GM18951 (cell line): ENCODE measurements around the gene ARID3A.

ENCODE experiments used
- POLR2A ChIP-seq: IDR thresholded peaks from 4 replicates; pipeline ENCODE4 v1.6.1; 2011; ENCODE audit warnings: mild to moderate bottlenecking; ENCODE audit not compliant: insufficient read length, insufficient read depth; ENCODE audit errors: extremely low read depth
- in situ Hi-C: fragments of 300-500 bp; cut with MboI; formaldehyde crosslinking; loops from one replicate; pipeline ENCODE4 v1.12.0; 2022; ENCODE audit warnings: low sequenced_read_pairs, mixed read lengths, inconsistent platforms; ENCODE audit not compliant: unreplicated experiment

Gene ARID3A

GRCh38 chr19:964761-965694 is 39.2 kb downstream of the ARID3A start:
- TF ChIP-seq POLR2A = no peak
- in situ Hi-C loops = no loop called here

GRCh38 chr19:966485-967088 is 40.8 kb downstream of the ARID3A start:
- in situ Hi-C loops = no loop called here
- TF ChIP-seq POLR2A = no peak

- no peak for TF ChIP-seq POLR2A
- in situ Hi-C loops = no loop called here
Measured at GRCh38 chr19:970695-971094, 44.9 kb downstream of the ARID3A start.

- no peak for TF ChIP-seq POLR2A
- in situ Hi-C loops = no loop called here
Measured at GRCh38 chr19:971795-972194, 46.0 kb downstream of the ARID3A start.

- in situ Hi-C loops = no loop called here
- TF ChIP-seq POLR2A = no peak
Measured at GRCh38 chr19:972281-972680, 46.4 kb downstream of the ARID3A start.

GRCh38 chr19:973726-974563 is 48.1 kb downstream of the ARID3A start:
- in situ Hi-C loops = no loop called here
- no peak for TF ChIP-seq POLR2A

GRCh38 chr19:974564-975257 is 48.9 kb downstream of the ARID3A start:
- in situ Hi-C loops = loop anchor here (25.0 kb wide), 1 partner anchor 212 kb away; the partner anchor contains the start of gene MISP
- no peak for TF ChIP-seq POLR2A

GRCh38 chr19:976476-976875 is 50.6 kb downstream of the ARID3A start:
- in situ Hi-C loops = loop anchor here (25.0 kb wide), 1 partner anchor 214 kb away; the partner anchor contains the start of gene MISP
- no peak for TF ChIP-seq POLR2A

- no peak for TF ChIP-seq POLR2A
- in situ Hi-C loops = loop anchor here (25.0 kb wide), 1 partner anchor 215 kb away; the partner anchor contains the start of gene MISP
Measured at GRCh38 chr19:977058-977464, 51.2 kb downstream of the ARID3A start.

GRCh38 chr19:979318-979741 is 53.5 kb downstream of the ARID3A start:
- in situ Hi-C loops = loop anchor here (25.0 kb wide), 1 partner anchor 217 kb away; the partner anchor contains the start of gene MISP
- TF ChIP-seq POLR2A = no peak

- TF ChIP-seq POLR2A = no peak
- in situ Hi-C loops = loop anchor here (5.0 to 25.0 kb wide), 3 partner anchors 58 to 218 kb away; partner anchors contain the start of gene MISP
Measured at GRCh38 chr19:980133-980998, 54.5 kb downstream of the ARID3A start.
